Stimulated activated CD4-positive, alpha-beta T cell treated with anti-CD3 and anti-CD28 coated beads, Interleukin-1b, Interleukin-23, amount 100 ng/mL, for 4 hours (primary cell): ENCODE results near the gene PSMG3.
"Not testable (repeated sequence)": the region's sequence is repeated elsewhere in the genome, so short reads cannot be mapped to it uniquely, and the experiment has no call there.

Source experiments
- DNase-seq, 2 donors: peaks; one replicate each; pipeline ENCODE4 v3.0.0-alpha.2; 2020; ENCODE audit warnings: low read depth in 2 of 2

PSMG3 gene

GRCh38 chr7:1597066-1597760, 27.4 kb upstream of the PSMG3 start:
- DNase-seq, result no peak

- DNase-seq, result no peak
These were observed 26.6 kb upstream of the PSMG3 start for GRCh38 chr7:1596181-1597043.

- DNase-seq, result no peak
These were observed 25.8 kb upstream of the PSMG3 start for GRCh38 chr7:1595636-1596035.

GRCh38 chr7:1595027-1595426, 25.2 kb upstream of the PSMG3 start:
- no peak for DNase-seq

- no peak for DNase-seq
These were observed 24.1 kb upstream of the PSMG3 start for GRCh38 chr7:1593904-1594421.

- DNase-seq, result no peak
These were observed 23.4 kb upstream of the PSMG3 start for GRCh38 chr7:1593091-1593866.

- DNase-seq, result no peak
These were observed 22.6 kb upstream of the PSMG3 start for GRCh38 chr7:1592299-1592871.

GRCh38 chr7:1591876-1592275, 22.0 kb upstream of the PSMG3 start:
- DNase-seq, result no peak

GRCh38 chr7:1591396-1591795, 21.6 kb upstream of the PSMG3 start:
- DNase-seq, result no peak

- no peak for DNase-seq
These were observed 21.1 kb upstream of the PSMG3 start for GRCh38 chr7:1590887-1591286.

- no peak for DNase-seq
These were observed 20.6 kb upstream of the PSMG3 start for GRCh38 chr7:1590476-1590875.

- no peak for DNase-seq
These were observed 19.1 kb upstream of the PSMG3 start for GRCh38 chr7:1588978-1589377.

- DNase-seq, result no peak
These were observed 17.9 kb upstream of the PSMG3 start for GRCh38 chr7:1587738-1588137.

GRCh38 chr7:1586827-1587705, 17.2 kb upstream of the PSMG3 start:
- no peak for DNase-seq

- no peak for DNase-seq
These were observed 16.4 kb upstream of the PSMG3 start for GRCh38 chr7:1586126-1586826.

GRCh38 chr7:1585142-1585981, 15.5 kb upstream of the PSMG3 start:
- no peak for DNase-seq

- DNase-seq, result no peak
These were observed 14.9 kb upstream of the PSMG3 start for GRCh38 chr7:1584700-1585099.

GRCh38 chr7:1583241-1583930, 13.6 kb upstream of the PSMG3 start:
- not testable (repeated sequence) for DNase-seq
